Left ventricle myocardium inferior (tissue), 1 donor: ENCODE measurements around the gene PRDM10. TPM values are rescaled to one million over a fixed set of nuclear protein-coding genes. Genes with fewer than 3 reads are reported as not detected.

Source experiments
- DNase-seq: peaks from one replicate; pipeline ENCODE4 v3.0.0-alpha.2; 2020
- H3K27ac ChIP-seq: fragments of 200-600 bp; replicated peaks from 2 replicates; pipeline ENCODE4 v1.8.0; 2021
- H3K27me3 ChIP-seq: fragments of 200-600 bp; 2 replicates; pipeline ENCODE4 v1.8.0; 2021; ENCODE audit warnings: low read depth
- H3K36me3 ChIP-seq: fragments of 200-600 bp; 2 replicates; pipeline ENCODE4 v1.8.0; 2021
- H3K4me1 ChIP-seq: fragments of 200-600 bp; 2 replicates; pipeline ENCODE4 v1.8.0; 2021
- H3K4me3 ChIP-seq: fragments of 200-600 bp; 2 replicates; pipeline ENCODE4 v1.8.0; 2021; ENCODE audit warnings: mild to moderate bottlenecking, moderate library complexity
- H3K9me3 ChIP-seq: fragments of 200-600 bp; replicated peaks from 2 replicates; pipeline ENCODE4 v1.8.0; 2021
- intact Hi-C: fragments of 100-400 bp; cut with micrococcal nuclease; formaldehyde crosslinking; loops from one replicate; pipeline ENCODE4 v1.11.0; 2022
- total RNA-seq: library from RNA; stranded (reverse); fragmentation: NEBNext Ultra II Directional; extraction: Animal tissue kit (Norgen Biotek cat#: 25700); gene quantifications from one replicate; pipeline ENCODE4 v1.2.1, GENCODE V29; 2021
- TF ChIP-seq, protein P1 (sequence below): fragments of 200-600 bp; IDR thresholded peaks from 2 replicates; pipeline ENCODE4 v1.8.0; 2021; ENCODE audit warnings: antibody characterized with exemption, mild to moderate bottlenecking, borderline replicate concordance
- donor health status: DM: no; HTN: yes; CAD: no; lungs with severe emphysema.

The PRDM10 gene
- total RNA-seq, 1 donor from 2014 or later, result 5.4 TPM

DNA sequence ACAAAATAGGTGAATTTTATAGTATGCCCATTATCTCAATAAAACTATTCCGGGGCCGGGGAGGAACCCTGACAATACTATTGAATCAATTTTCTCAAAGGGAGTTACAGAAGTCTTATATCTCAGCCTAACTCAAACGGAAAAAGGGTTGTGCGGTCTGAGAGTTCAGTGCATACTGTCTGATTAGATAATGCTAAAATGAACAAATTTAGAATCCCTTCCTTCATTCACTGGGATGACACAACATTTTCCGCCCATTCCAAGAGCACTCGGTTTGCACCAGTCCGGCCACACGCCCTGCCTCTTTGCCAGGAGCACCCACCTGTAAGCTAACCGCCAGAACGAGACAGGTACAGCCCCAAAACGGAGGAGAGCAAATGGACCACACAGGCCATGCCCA, 57.3 kb downstream of the PRDM10 start:
- H3K27me3 ChIP-seq, result no peaks in the 10 kb centered on the region
- peaks cover 51% of the 10 kb centered on the region for H3K36me3 ChIP-seq
- no peak for DNase-seq
- no peaks in the 10 kb centered on the region for H3K9me3 ChIP-seq
- no peak overlapping the region for H3K27ac ChIP-seq
- H3K4me3 ChIP-seq, result no peak overlapping the region
- TF ChIP-seq, protein P1, sequence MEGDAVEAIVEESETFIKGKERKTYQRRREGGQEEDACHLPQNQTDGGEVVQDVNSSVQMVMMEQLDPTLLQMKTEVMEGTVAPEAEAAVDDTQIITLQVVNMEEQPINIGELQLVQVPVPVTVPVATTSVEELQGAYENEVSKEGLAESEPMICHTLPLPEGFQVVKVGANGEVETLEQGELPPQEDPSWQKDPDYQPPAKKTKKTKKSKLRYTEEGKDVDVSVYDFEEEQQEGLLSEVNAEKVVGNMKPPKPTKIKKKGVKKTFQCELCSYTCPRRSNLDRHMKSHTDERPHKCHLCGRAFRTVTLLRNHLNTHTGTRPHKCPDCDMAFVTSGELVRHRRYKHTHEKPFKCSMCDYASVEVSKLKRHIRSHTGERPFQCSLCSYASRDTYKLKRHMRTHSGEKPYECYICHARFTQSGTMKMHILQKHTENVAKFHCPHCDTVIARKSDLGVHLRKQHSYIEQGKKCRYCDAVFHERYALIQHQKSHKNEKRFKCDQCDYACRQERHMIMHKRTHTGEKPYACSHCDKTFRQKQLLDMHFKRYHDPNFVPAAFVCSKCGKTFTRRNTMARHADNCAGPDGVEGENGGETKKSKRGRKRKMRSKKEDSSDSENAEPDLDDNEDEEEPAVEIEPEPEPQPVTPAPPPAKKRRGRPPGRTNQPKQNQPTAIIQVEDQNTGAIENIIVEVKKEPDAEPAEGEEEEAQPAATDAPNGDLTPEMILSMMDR, result no peak
- intact Hi-C loops, result no loop called here
- H3K4me1 ChIP-seq, result peaks cover 4% of the 10 kb centered on the region

DNA sequence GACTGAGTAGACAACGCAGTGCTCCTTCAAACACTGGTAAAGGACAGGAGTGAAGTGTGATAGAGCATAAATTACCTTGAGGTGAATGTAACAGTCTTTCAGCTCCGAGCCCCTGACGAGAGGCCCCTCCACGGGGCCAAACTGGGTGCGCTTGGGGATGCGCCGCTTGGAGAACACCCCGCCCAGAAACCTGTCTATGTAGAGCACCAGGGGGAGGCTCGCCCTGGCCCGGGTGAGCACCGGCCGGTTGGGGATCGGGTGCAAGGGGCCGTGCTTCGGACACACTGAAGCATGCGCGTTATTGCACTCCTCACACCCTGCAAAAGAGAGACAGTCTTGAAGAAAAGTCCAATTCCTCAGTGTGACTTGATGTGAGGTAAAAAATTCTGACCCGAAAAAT, 57.9 kb downstream of the PRDM10 start:
- no peaks in the 10 kb centered on the region for H3K9me3 ChIP-seq
- DNase-seq, result no peak
- no peak overlapping the region for H3K27ac ChIP-seq
- no peak overlapping the region for H3K4me3 ChIP-seq
- intact Hi-C loops, result no loop called here
- H3K36me3 ChIP-seq, result peaks cover 51% of the 10 kb centered on the region
- H3K4me1 ChIP-seq, result no peaks in the 10 kb centered on the region
- TF ChIP-seq, protein P1, result no peak
- H3K27me3 ChIP-seq, result no peaks in the 10 kb centered on the region

DNA sequence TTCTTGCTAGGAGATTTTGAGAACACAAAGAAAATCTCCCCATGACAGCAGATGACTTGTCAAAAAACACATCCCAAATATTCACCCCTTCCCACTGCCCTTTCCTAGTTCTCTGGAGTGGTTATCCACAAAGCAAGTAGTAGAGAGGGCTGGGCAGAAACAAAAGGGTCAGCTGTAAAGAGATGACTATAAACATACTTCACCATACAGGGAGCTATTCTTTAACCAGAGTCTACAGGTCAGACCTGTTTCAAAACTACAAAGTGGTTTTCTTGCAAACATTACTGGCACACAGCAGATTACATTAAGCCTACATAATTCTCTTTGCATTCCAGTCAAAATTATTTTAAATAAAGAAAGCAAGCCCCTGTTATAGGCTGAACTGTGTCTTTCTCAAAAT, 59.6 kb downstream of the PRDM10 start:
- TF ChIP-seq, protein P1, result no peak
- no peaks in the 10 kb centered on the region for H3K4me1 ChIP-seq
- no peaks in the 10 kb centered on the region for H3K27me3 ChIP-seq
- peaks cover 56% of the 10 kb centered on the region for H3K36me3 ChIP-seq
- intact Hi-C loops, result no loop called here
- H3K27ac ChIP-seq, result no peak overlapping the region
- H3K4me3 ChIP-seq, result no peak overlapping the region
- no peaks in the 10 kb centered on the region for H3K9me3 ChIP-seq
- no peak for DNase-seq

DNA sequence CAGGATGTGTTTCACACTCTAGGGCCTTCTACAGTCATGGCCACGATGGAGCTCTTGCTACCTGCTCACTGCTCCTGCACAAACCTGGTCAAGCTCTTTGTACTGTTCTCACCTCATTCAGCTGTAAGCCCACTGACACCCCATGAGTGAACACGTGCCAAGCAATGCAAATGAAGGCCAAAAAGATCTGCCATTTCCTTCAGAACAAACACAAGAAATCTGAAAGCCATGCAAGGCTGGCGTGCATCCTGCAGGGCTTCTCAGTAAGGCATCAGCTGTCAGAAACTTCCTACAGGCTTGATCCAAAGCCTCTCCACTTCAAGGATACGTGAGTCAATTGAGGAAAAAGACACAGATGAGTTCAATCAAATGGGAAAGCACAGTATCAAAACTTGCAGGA, 63.1 kb downstream of the PRDM10 start:
- no peaks in the 10 kb centered on the region for H3K9me3 ChIP-seq
- no peak for DNase-seq
- H3K36me3 ChIP-seq, result peaks cover 35% of the 10 kb centered on the region
- no peak overlapping the region for H3K27ac ChIP-seq
- no peaks in the 10 kb centered on the region for H3K4me1 ChIP-seq
- no peak overlapping the region for H3K4me3 ChIP-seq
- H3K27me3 ChIP-seq, result no peaks in the 10 kb centered on the region
- intact Hi-C loops, result no loop called here
- TF ChIP-seq, protein P1, result no peak

DNA sequence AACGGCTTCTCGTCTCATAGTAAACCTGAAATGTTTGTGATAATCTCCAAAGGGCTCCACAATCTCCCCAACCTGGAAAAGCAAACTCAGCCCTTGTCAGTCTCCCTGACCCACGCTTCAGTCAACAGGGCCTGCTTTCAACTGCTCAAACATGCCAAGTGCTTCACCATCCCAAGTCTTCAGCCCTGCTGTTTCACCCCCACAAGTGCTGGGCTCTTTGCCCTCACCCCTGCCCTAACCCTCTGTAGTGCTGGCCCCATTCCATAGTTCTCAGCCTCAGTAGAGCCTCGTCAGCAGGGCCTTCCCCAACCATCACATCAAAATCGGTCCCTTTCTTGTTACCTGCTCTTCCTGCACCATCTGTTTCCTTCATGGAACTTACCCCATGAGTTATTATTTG, 63.9 kb downstream of the PRDM10 start:
- Histone ChIP-seq H3K36me3 (peaks cover 37% of the 10 kb centered on the region), H3K27ac (no peak overlapping the region), H3K27me3 (no peaks in the 10 kb centered on the region), H3K9me3 (no peaks in the 10 kb centered on the region), H3K4me3 (no peak overlapping the region), H3K4me1 (no peaks in the 10 kb centered on the region)
- no peak for DNase-seq
- intact Hi-C loops, result no loop called here
- TF ChIP-seq, protein P1, result no peak

DNA sequence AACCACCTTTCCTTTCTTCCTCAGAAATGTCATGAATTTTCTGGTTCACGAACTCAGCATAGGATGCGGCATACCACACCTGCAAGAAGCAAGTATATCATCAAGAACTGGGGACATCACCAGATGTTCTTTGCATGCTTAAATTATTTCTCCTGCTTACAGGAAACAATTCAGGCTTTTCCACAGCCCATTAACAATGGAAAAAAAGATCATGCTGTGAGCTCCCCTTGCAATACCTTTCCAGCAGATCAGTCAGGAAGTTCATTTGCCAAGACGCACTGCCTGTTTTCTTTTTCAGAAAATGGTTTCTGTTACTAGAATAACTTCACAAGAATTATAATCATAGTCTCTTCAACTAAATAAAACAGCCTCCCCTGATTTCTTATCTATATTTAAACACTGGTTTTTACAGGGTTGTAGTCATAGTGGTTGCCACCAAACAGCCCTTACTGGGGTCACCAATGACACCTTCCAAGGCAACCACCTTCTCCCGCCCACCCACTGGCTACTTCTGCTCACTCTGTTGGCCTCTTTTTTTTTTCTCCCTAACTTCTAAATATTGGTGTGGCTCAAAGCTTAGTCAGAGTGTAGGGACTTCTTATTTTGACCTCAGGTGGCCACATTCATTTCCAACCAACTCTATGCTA, 64.9 kb downstream of the PRDM10 start:
- no peak overlapping the region for H3K4me3 ChIP-seq
- H3K27me3 ChIP-seq, result no peaks in the 10 kb centered on the region
- TF ChIP-seq, protein P1, result no peak
- H3K27ac ChIP-seq, result no peak overlapping the region
- H3K9me3 ChIP-seq, result no peaks in the 10 kb centered on the region
- peaks cover 29% of the 10 kb centered on the region for H3K36me3 ChIP-seq
- H3K4me1 ChIP-seq, result no peaks in the 10 kb centered on the region
- no peak for DNase-seq
- intact Hi-C loops, result no loop called here
